Measurements from ENCODE around the gene VRK1.
A peak's percentile ranks its signal among the peaks of the same experiment; 100 is the strongest.

The VRK1 gene

GRCh38 chr14:96792003-96792402 is 5.2 kb upstream of the VRK1 start:
- DNase-seq (ENCODE audit: low spot score) = no peak

GRCh38 chr14:96792591-96792990 is 4.6 kb upstream of the VRK1 start:
- no peak for DNase-seq (ENCODE audit: low spot score)

GRCh38 chr14:96793547-96793946 is 3.6 kb upstream of the VRK1 start:
- no peak for DNase-seq (ENCODE audit: low spot score)

- no peak for DNase-seq (ENCODE audit: low spot score)
Measured at GRCh38 chr14:96795109-96795828, 1.9 kb upstream of the VRK1 start.

GRCh38 chr14:96797582-96798349 is 584 bp downstream of the VRK1 start:
- peak; percentile 24 for DNase-seq (ENCODE audit: low spot score)

- DNase-seq (ENCODE audit: low spot score) = no peak
Measured at GRCh38 chr14:96798956-96799355, 1.8 kb downstream of the VRK1 start.

GRCh38 chr14:96799489-96800054 is 2.4 kb downstream of the VRK1 start:
- DNase-seq (ENCODE audit: low spot score) = no peak

- no peak for DNase-seq (ENCODE audit: low spot score)
Measured at GRCh38 chr14:96801931-96802330, 4.7 kb downstream of the VRK1 start.

- DNase-seq (ENCODE audit: low spot score) = peak; percentile 46
Measured at GRCh38 chr14:96802963-96803362, 5.8 kb downstream of the VRK1 start.

- no peak for DNase-seq (ENCODE audit: low spot score)
Measured at GRCh38 chr14:96803958-96804357, 6.8 kb downstream of the VRK1 start.

GRCh38 chr14:96804895-96805294 is 7.7 kb downstream of the VRK1 start:
- DNase-seq (ENCODE audit: low spot score) = no peak

GRCh38 chr14:96805956-96806355 is 8.8 kb downstream of the VRK1 start:
- no peak for DNase-seq (ENCODE audit: low spot score)

GRCh38 chr14:96806836-96807235 is 9.7 kb downstream of the VRK1 start:
- no peak for DNase-seq (ENCODE audit: low spot score)

- DNase-seq (ENCODE audit: low spot score) = no peak
Measured at GRCh38 chr14:96808619-96809406, 11.6 kb downstream of the VRK1 start.

- no peak for DNase-seq (ENCODE audit: low spot score)
Measured at GRCh38 chr14:96811265-96811664, 14.1 kb downstream of the VRK1 start.

- no peak for DNase-seq (ENCODE audit: low spot score)
Measured at GRCh38 chr14:96811985-96812667, 14.9 kb downstream of the VRK1 start.

- DNase-seq (ENCODE audit: low spot score) = no peak
Measured at GRCh38 chr14:96816281-96816680, 19.1 kb downstream of the VRK1 start.

- DNase-seq (ENCODE audit: low spot score) = no peak
Measured at GRCh38 chr14:96817750-96818666, 20.8 kb downstream of the VRK1 start.

GRCh38 chr14:96821501-96821900 is 24.3 kb downstream of the VRK1 start:
- DNase-seq (ENCODE audit: low spot score) = no peak

- no peak for DNase-seq (ENCODE audit: low spot score)
Measured at GRCh38 chr14:96823652-96824051, 26.5 kb downstream of the VRK1 start.

GRCh38 chr14:96824283-96824682 is 27.1 kb downstream of the VRK1 start:
- no peak for DNase-seq (ENCODE audit: low spot score)

All from hematopoietic multipotent progenitor cell treated with erythropoietin and hydrocortisone succinate and interleukin-3 and kit ligand, for 15 days (in vitro differentiated cells).